G401.6 (cell line): ENCODE data around the gene PROB1.
"Not testable (repeated sequence)": the region's sequence is repeated elsewhere in the genome, so short reads cannot be mapped to it uniquely, and the experiment has no call there.

Experiments used
- FAIRE-seq: peaks from 2 replicates; lab custom pipeline; 2012; peaks lifted over from hg19 to GRCh38; lab: Jason Lieb, UNC

Gene PROB1

DNA sequence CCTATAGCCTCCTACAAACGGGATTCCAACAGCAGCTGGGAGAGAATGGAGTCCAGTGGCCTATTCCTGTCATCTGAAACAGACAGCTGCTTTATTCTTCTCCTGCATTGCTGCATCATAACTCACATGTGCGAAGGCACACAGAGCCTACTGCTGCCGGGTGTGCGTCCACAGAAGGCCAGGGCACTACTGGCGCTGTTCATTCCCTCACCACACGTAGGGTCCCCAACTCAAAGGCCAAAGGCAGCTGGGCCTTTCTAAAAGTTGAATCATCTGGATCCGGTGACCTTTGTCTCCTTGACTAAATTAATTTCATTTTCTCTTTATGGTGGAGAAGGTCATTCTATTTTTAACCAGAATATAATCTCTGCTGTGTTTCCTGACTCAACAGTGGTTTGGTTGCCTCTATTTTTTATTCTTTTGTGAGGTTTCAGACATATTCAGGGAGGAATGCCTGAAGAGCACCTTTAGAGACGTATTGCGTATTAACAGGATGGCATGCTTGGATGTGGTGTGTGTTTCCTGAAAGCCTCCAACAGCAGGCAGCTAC lies 19.8 kb upstream of the PROB1 start:
- no peak for FAIRE-seq

DNA sequence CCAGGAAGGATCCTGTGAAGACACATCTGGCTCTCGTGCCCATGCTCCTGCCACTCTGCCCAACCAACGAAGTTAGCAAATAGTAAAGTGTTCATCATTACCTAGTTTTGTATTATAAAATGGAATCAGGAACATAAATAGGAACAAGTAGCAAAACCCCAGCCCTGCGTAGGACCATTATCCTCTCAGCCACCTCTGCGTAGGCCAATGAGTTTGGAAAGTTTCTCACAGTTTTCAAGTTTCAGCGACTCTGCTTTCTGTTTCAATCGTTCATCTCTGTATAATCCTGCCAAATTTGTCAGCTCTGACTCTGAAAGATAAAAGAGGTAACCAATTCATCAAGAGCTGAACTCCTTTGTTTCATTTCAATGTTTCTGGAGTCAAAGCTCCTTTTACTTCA lies 19.1 kb upstream of the PROB1 start:
- no peak for FAIRE-seq

DNA sequence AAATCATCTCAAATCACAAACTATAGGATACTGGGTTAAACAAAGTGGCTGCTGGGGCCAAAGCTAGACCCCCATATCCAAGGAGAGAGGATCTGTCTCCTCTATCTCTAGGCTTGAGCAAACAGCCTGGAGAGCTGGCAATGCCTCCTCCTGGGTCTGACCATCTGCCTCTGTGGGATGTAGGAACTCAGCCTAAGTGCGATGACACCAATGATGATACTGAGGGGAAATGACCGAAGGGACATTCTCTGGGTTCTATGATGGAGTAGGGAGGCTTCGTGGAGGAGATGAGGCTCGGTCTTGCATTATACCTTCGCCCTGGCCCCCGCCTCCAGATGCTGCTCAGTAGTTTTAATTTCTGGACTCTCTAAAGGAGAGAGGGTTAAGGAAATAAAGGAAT lies 18.2 kb upstream of the PROB1 start:
- FAIRE-seq, result no peak

DNA sequence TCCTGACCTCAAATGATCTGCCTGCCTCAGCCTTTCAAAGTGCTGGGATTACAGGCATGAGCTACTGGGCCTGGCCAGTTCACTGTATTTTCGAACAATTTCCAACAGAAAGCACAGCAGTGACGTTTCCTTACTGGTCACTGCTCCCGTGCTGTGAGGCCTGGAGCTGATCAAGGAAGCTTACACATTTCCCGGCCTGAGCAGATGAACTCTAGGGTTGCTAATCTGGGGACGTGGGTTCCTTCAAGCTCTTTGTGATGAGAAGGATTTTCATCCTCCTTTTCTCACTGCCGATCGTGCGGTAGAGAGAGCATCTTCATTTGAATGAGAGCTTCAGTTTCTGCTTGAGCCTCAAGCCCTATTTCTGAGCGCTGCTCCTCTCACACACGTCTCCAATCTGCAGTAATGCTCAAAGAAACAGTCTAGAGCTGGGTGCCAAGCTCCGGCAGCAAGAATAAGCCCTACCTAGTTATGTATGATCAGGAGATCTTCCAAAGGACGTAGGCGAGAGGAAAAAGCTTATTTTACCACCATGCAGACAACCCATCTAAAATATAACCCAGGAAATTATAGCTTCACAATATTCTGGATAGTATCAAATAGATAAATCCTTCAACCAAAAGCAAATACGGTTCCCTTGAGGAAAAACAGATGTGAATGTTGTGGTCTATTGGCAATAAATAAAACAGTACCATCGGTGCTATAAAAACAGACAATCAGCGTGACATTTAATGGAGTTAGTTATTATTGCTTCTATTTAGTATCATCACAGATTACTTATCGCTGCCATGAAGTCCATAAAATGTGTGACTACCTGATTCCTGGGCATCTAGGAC lies 16.3 kb upstream of the PROB1 start:
- no peak for FAIRE-seq

DNA sequence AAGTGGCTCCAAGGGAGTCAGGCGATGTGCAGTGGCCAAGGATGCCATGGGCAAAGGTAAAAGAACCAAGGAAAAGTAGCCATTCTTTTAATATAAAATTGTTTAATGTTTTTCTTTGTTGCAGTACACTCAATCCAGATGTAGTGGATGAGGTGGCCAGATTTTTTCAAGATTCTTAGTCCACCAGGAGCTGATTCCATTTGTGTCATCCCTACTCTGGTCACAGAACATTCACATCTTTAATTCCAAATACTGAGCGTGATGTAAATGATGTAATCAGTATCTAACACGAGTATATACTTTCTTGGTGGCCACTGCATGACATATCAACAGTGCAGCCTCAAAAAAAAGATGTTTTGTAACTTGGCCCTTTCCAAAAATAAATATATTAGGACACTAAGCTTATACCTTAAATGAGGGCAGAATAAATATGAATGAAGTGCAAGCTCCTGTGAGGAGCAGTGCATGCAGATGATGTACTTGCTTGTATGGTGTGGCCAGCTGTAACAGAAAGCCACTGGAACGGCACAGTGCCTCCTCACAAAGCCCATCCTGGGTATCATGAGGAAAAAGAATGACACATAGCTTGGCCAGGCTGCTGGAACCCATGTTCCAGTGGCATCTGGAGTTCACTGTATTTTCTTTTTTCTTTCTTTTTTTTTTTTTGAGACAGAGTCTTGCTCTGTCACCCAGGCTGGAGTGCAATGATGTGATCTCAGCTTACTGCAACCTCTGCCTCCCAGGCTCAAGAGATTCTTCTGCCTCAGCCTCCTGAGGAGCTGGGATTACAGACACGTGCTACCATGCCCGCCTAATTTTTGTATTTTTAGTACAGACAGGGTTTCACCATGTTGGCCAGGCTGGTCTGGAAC lies 15.5 kb upstream of the PROB1 start:
- FAIRE-seq, result no peak

DNA sequence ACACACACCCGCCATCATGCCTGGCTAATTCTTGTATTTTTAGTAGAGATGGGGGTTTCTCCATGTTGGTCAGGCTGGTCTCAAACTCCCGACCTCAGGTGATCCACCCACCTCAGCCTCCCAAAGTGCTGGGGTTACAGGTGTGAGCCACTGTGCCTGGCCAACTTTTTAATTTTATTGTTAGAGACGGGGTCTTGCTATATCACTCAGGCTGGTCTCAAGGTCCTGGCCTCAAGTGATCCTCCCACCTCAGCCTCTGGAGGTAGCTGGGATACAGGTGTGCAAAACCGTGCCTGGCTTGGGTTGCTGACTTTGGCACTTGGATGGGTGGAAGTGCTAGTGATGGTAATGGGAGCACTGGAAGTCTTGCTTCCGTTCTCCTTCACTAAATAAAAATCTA lies 14.2 kb upstream of the PROB1 start:
- FAIRE-seq, result not testable (repeated sequence)

DNA sequence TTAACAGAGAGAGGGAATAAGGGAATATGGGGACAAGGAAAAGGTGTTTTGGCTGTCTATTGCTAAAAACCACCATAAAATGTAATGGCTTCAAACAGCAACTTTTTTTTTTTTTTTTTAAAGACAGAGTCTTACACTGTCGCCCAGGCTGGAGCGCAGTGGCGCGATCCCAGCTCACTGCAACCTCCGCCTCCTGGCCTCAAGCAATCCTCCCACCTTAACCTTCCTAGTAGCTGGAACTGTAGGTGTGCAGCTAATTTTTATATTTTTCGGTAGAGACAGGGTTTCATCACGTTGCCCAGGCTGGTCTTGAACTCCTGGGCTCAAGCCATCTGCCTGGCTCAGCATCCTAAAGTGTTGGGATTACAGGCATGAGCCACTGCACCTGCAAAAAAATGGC lies 13.3 kb upstream of the PROB1 start:
- FAIRE-seq, result no peak

DNA sequence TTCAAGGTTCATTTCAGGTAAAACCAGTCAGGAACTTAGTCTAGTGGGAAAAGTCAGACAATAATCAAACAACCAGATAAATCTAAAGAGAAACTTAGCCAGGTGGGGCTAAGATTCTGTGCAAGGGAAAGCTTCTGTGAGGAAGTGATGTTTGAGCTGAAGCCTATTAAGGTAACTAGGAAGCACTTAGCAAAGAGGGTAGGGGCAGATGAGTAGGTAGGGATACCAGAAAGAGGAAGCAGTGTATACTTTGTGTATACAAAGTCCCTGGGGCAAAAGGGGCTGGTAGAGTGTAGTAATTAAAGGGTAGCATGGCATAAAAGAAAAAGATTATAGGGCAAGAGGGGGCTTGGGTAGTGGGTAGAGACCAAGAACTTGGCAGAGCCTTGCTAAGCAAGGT lies 12.6 kb upstream of the PROB1 start:
- FAIRE-seq, result no peak

DNA sequence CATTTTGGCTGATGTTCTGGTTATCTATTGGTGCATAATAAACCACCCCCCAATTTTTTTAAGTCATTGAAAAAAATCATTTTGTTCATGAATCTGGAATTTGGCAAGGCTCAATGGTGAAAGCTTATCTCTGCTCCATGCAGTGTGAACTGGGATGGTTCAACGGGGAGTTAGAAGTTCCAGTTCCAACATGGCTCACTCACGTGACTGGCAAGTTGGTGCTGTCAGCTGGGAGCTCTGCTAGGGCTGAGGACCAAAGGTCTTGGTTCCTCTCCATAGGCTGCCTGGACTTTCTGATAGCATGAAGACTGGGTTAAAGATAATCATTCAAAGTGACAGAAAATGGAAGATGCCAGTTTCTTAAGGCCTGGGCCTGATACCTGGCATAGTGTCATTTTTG lies 12.1 kb upstream of the PROB1 start:
- FAIRE-seq, result no peak

DNA sequence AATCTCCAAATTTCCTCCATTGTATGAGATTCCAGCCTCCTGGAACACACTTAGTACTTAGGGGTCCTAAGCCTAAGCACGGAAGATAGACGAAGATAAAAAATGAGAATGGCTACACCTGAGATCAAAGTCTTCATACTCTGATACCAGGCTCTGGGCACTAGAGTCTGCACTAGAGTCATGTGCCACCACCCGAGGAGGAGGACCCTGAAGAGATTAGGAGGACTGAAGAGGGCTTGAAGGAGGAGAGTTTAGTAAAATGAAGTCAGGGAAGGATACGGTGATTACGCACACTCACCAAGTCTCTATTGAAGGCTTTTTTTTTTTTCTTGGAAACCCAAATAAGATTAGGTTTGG lies 9.6 kb upstream of the PROB1 start:
- no peak for FAIRE-seq

DNA sequence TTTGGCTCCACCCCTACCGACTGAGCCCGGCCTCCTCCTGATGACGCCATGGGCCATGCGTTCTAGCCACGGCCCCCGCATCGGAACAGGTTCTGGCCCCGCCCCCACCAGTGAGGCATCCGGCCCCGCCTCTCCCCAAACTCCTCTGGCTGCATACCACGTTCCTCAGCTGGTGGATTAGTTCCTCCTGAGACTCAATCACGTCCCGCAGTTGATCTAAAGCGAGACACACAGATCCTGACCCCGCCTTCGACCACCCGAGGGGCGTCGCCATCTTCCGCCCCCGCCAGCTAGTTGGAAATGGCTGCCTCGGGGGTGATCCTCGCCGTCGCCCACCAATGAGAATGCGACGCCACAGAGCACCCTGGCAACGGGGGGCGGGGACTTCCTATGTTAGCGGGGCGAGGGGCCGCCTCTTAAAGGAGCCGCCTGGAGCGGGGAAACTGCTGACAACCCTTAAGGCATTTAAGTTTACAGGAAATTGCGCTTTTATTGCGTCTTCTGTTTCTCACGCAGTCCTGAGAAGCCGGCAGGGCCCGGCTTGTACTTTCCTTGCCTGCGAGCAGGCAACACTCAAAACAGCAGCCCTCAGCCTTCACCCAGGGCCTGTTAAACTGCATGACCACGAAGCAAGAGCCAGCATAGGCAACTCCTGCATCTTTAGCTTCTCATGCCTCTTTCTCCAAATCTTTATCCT lies 9.0 kb upstream of the PROB1 start, which contains the start of gene SPATA24:
Gene SPATA24, minus strand, starts transcription at position 303 of the 697 bp plus-strand sequence. Its CDS starts 29 bp downstream, at position 274.
- peak; percentile 94 for FAIRE-seq

DNA sequence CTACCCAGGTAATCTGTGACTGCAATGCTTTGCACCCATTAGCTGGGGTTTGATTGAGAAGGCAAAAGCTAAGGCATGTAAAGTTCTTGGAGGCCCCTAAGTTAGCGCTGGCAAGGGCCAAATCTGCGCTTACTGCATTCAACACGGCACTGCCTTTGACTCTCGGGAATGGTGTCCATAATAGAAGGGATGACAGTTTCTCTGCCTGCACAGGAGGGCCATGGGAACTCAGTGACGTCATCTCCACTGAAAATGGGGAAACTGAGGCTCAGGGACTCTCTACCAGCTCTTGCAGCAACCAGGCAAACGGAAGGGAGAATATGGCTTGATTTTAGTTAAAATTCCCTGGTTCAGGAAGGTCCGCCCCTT lies 8.5 kb upstream of the PROB1 start:
- no peak for FAIRE-seq

DNA sequence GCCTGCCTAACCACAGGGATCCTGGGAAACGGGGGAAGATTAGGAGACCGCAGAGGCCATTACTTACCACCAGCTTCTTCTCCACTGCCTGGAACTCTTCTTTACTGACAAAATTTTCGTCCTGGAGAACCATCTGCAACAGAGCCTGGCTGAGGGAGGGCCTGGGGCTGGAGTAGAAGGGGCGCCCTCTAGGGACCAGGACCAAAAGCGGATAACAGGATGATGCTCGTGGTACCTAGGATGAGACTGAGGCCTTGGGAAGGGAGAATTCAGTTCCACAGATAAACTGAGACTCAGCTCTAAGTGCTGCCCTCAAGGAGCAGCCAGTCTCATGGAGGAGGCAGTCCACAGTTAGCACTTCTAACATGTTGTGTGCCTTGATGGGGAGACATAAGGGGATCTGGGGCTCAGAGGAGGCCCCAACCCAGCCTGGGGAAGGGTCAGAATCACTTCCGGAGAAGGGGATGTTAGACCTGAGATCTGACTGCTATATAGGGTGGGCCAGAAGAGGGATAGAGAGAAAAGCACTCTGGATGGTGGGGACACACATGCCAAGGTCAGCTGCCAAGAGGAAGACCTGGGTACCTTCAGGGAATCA lies 7.8 kb upstream of the PROB1 start:
- FAIRE-seq, result no peak

DNA sequence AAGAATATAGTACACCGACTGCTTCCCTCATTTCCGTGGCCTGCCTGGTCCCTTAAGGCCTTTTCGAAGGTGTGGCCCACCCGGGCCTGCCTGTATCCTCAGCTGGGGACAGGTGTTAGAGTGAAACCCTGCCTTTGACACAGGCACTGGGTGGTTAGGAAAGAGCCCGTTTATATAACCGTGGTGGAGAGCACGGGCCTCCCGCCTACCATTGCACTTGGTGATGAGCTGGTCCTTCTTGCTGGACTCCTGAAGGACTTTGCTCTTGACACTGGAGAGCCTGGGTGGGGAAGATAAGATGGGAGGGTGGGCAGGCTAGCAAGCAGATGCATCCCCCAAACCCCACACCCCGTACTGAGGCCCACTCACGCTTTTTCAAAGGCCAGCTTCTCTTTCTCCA lies 6.6 kb upstream of the PROB1 start:
- FAIRE-seq, result no peak

DNA sequence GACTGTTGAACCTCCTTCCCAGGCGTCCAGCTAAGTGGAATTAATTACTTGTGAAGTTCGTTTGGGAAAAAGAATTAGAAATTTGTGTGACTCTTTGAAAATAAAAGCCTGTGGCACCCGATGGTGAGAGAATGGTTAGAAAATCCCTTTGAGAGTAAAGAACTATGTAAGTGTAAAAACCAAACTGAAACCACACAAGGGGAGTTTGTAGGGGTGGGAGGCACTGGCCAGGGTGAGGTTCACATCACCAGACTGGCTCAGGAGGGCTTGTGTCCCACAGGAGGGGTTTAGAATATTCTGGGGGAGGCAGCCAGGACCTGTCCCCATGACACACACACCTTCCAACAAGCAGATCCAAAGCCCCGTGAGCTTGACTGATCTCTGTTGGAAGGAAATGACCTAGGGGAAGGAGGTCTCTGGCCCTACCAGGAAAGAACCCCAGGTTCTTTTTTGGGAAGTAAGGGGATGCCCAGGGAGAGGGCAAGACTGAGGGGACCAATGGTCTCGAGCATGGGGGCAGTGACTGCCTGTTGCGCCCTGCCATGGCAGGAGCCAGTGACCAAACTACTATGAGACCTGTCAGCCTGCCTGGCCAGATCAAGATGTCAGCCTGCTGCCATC lies 4.7 kb upstream of the PROB1 start:
- FAIRE-seq, result no peak

DNA sequence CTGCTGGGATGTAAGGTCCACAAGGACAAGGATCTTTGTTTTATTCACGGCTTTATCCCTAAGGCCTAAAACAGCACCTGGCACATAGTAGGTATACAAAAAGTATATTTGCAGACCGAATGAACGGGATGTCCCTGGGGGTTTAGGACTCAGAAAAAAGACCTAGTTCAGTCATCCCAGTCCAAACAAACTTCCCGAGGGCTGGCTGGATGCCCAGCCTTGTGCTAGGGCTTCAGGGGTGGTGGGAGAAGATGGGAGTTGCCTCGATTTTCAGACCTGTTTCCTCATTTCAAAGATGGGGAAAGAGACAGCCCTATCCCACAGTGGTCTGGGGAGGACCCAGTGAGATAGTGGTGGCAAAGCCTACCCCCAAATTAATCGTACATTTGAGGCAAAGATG lies 3.0 kb upstream of the PROB1 start:
- no peak for FAIRE-seq

DNA sequence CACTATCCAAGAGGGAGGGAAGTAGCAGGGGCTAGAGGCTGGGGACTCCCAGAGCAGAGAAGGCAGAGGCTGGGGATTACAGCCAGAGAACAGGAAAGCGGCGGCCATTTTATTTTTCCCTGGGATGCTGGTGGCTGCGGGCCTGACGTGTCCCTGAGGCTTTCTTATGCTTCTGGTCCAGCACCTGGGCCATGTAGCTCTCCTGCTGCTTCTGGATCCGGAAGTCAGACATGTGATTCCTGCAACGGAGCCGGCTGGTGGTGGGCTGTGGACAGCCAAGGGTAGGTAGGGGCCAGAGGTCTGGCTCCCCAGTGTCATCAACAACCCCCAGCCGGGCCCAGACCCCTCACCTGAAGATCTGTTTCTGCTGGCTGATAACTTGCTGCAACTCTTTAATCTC lies 1.8 kb upstream of the PROB1 start:
- no peak for FAIRE-seq

DNA sequence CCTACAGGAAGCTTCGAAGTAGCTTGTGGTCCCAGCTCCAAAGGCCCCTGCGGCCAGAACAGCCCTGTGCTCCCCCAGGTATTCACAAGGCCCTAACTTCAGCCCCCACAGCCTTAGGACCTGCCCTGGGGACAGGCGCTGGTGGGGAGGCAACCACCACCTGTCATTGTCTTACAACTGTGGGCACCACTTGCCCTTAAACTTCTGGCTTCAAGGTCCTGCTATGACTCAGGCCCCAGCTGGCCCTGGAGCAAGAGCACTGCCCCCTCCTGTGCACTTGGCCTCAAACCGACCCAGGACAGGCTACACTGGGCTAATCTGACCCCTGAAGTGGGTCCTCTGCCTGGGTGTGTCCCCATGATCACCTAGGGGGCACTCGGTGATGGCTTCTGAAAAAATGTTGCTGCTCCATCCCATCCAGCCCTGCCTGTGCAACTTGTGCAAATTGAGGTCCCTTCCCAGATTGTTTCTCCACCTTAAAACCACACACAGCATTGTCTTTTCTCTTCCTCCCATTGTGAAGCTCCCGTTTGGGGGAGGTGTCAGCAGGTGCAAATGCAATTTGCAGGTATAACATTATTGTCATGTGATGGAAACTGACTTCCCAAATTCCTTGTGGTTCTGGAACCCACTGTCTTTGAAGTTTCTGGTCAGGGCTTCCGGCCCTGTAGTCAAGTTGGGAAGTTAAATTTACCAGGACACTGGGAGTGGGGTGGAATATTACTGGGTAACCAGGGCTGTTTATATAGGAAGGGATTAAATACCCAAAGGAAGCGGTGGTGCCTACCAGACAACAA lies 1.1 kb upstream of the PROB1 start:
- FAIRE-seq, result no peak

DNA sequence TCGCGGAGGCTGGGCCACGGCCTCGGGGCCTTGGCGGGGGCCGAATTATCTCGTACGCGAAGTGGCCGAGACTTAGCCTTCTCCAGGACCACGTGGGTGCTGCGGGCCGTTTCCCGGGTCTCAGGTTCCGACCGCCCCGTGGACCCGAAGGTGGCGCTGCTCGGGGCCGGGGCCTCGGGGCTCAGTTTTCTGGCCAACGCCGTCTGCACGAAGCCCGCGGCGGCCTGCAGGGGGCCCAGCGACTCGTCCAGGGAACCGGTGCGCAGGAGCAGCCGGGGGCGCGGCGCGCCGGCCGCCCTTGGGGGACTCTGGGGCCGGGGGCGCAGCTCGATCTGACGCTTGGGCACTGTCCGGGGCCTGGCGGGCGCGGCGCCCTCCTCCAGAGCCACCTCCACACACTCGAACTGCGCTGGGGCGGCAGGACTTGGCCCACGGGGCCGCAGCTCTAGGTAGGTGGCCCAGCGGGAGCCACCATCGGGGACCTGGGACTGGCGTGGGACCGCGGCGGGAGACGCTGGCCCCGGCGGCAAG lies 716 bp downstream of the PROB1 start:
- no peak for FAIRE-seq

DNA sequence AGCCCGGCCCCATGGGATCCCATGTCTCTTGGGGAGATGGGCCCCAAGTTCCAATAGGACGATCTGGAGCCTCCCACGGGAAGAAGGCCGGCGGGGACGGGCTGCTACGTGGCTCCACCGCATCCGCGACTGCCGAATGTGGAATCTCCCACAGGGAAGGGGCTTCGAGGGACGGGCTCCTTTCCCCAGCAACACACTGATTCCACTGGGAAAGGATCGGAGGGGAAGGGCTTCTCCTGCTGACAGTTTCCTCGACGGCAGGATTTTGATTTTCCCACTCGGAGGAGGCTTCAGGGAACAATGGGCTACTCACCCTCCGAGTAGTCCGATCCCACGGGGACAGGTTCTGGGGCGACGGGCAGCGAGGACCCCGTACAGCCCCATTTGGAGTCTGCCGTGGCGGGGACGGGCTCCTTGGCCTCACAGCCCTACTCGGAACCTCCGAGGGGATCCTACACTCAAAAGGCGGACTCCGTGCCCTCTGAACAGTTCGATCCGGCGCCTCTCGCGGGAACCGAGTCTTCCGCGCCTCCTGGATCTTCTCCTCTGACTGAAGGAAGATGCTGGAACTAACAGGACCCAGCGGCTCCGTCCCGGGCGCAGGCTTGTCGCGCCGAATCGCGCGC lies 1.3 kb downstream of the PROB1 start:
- no peak for FAIRE-seq
